Fibroblast of lung (primary cell): ENCODE data around the gene PRR19. TPM values are rescaled to one million over a fixed set of nuclear protein-coding genes. Genes with fewer than 3 reads are reported as not detected.

Source experiments
- DNase-seq, 2 donors: peaks; one replicate each; pipeline versions ENCODE4 v3.0.0 to v3.0.0-alpha.2; 2010; ENCODE audit warnings: low read depth in 2 of 2
- H2AFZ ChIP-seq: 2 replicates; pipeline ENCODE4 v1.5.1; 2012; ENCODE audit warnings: low read length, control low read depth, inconsistent platforms
- H3K27ac ChIP-seq: 2 replicates; pipeline ENCODE4 v1.5.1; 2011; ENCODE audit warnings: low read length, control low read depth; ENCODE audit not compliant: insufficient read depth
- H3K27me3 ChIP-seq: 2 replicates; pipeline ENCODE4 v1.5.1; 2011; ENCODE audit warnings: mild to moderate bottlenecking, low read length; ENCODE audit not compliant: control insufficient read depth, insufficient read depth
- H3K36me3 ChIP-seq: 2 replicates; pipeline ENCODE4 v1.5.1; 2011; ENCODE audit warnings: low read length; ENCODE audit not compliant: control insufficient read depth, insufficient read depth
- H3K4me1 ChIP-seq: 2 replicates; pipeline ENCODE4 v1.5.1; 2011; ENCODE audit warnings: low read length; ENCODE audit not compliant: control insufficient read depth, insufficient read depth; ENCODE audit errors: extremely low read depth
- H3K4me2 ChIP-seq: 2 replicates; pipeline ENCODE4 v1.5.1; 2011; ENCODE audit warnings: low read length, control low read depth; ENCODE audit not compliant: insufficient read depth; ENCODE audit errors: extremely low read depth
- H3K4me3 ChIP-seq, 4 experiments: fragments of 200-600 bp in 1 of 4; sonication (generic) in 1 of 4; replicated peaks in 1 of 4; 2 replicates each; pipeline ENCODE4 v1.5.1; 2011 to 2016; ENCODE audit warnings: low read length in 4 of 4, low read depth in 3 of 4, mild to moderate bottlenecking in 3 of 4, control low read depth in 2 of 4, inconsistent platforms in 1 of 4, mixed read lengths in 1 of 4; ENCODE audit not compliant: insufficient read depth in 1 of 4; ENCODE audit errors: control extremely low read depth in 1 of 4
- H3K79me2 ChIP-seq: 2 replicates; pipeline ENCODE4 v1.5.1; 2012; ENCODE audit warnings: mild to moderate bottlenecking, low read length, inconsistent platforms; ENCODE audit not compliant: control insufficient read depth, insufficient read depth
- H3K9ac ChIP-seq: 2 replicates; pipeline ENCODE4 v1.5.1; 2011; ENCODE audit warnings: mild to moderate bottlenecking, low read length, control low read depth; ENCODE audit not compliant: insufficient read depth
- H3K9me3 ChIP-seq: 2 replicates; pipeline ENCODE4 v1.5.1; 2012; ENCODE audit warnings: low read depth, low read length; ENCODE audit not compliant: control insufficient read depth, insufficient read depth
- H4K20me1 ChIP-seq: 2 replicates; pipeline ENCODE4 v1.5.1; 2011; ENCODE audit warnings: low read length; ENCODE audit not compliant: control insufficient read depth, insufficient read depth; ENCODE audit errors: extremely low read depth
- CTCF ChIP-seq, 2 donors: IDR thresholded peaks in 1 of 2; conservative IDR thresholded peaks in 1 of 2; 1 replicate in 1 of 2; 2 replicates in 1 of 2; pipeline ENCODE4 v1.5.1; 2011 to 2012; ENCODE audit warnings: low read length in 2 of 2, control low read depth in 1 of 2, inconsistent platforms in 1 of 2, low read depth in 1 of 2, mild to moderate bottlenecking in 1 of 2
- EZH2 ChIP-seq: IDR thresholded peaks from 2 replicates; pipeline ENCODE4 v1.5.1; 2012; ENCODE audit warnings: low read length, control low read depth, mild to moderate bottlenecking; ENCODE audit errors: missing control alignments
- polyA plus RNA-seq, 2 donors: library from polyadenylated mRNA; depleted of rRNA in 1 of 2; stranded (reverse) in 1 of 2; unstranded in 1 of 2; fragments of >200 nt; gene quantifications; 2 replicates each; pipeline ENCODE4 v1.2.1, GENCODE V29; 2011 to 2012; ENCODE audit warnings: missing spikeins in 1 of 2
- total RNA-seq: library from RNA; depleted of rRNA; stranded (reverse); fragments of >200 nt; gene quantifications from 2 replicates; pipeline ENCODE4 v1.2.1, GENCODE V29; 2014

PRR19 gene
- total and polyA plus RNA-seq, 2 donors (not counting 1 experiment from before 2014, with no cell fraction given): 0.17 to 0.39 TPM

GRCh38 chr19:42281827-42282762 is 19.8 kb upstream of the PRR19 start:
- no peak for TF ChIP-seq EZH2
- no peak for TF ChIP-seq CTCF (conservative IDR thresholded peaks at IDR 0.05 in 1 of 2, IDR thresholded peaks at IDR 0.05 in 1 of 2; ENCODE audit: low read depth in 1 of 2, low read length in 2 of 2)
- peak; percentile 65 to 75 for DNase-seq
- no peak overlapping the region for H3K9ac ChIP-seq

GRCh38 chr19:42282819-42283187 is 19.1 kb upstream of the PRR19 start:
- Histone ChIP-seq H3K4me1 (peaks cover 48% of the 10 kb centered on the region), H3K4me3 (peak overlapping the region in 2 of 4 experiments; percentile 14 to 51), H3K9ac (peak overlapping the region; percentile 8)

More at GRCh38 chr19:42281827-42282762, 19.8 kb upstream of the PRR19 start:
- Histone ChIP-seq H3K27me3 (no peaks in the 10 kb centered on the region), H3K36me3 (peaks cover 4% of the 10 kb centered on the region), H3K4me2 (peak overlapping the region; percentile 89), H3K79me2 (peaks cover 44% of the 10 kb centered on the region), H3K9me3 (no peaks in the 10 kb centered on the region), H3K4me1 (peaks cover 50% of the 10 kb centered on the region), H3K27ac (peak overlapping the region; percentile 91), H2AFZ (no peak overlapping the region), H3K4me3 (peak overlapping the region in 2 of 4 experiments; percentile 33 to 76), H4K20me1 (no peaks in the 10 kb centered on the region)

DNA sequence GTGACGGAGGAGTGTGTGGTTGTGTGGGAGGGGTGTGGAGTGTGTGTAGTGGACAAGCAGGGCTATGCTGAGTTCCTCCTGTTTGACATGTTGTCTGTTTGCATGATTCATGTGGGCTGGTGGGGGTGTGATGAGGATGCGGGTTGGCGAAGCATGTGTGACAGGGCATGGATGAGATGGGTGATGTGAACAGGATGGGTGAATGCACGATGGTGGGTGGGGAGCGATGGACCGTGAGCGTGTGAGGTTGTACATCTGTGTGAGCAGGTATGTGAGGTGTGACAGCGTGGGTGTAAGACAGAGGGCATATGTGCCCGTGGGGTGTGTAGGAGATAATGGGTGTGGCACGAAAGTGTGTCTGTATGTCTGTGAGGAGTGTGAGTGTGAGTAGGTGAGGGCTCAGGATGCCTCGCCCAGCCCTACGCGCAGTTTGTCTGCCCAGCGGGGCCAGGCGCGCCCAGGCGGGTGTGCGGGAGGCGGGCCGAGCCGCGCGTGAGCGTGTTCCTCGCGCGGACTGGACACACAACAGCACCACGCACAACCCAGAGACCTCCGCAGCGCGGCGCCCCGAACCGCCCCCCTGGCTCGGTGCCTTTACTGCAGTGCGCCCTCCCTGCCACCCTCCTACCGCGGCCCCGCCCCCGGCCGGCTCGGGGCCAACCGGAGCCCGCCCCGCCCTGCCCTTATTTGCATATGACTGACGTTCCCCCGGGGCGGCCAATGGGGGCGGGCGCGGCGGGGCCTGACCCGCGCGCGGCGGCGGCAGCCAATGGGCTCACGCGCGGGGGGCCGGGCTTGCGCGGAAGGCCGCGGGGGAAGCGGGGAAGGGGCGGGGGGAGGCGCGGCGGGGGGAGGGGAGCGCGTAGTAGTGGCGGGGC is 18.5 kb upstream of the PRR19 start:
- H2AFZ ChIP-seq: no peak overlapping the region
- H4K20me1 ChIP-seq: no peaks in the 10 kb centered on the region
- peaks cover 41% of the 10 kb centered on the region for H3K79me2 ChIP-seq
- TF ChIP-seq CTCF (conservative IDR thresholded peaks at IDR 0.05 in 1 of 2, IDR thresholded peaks at IDR 0.05 in 1 of 2; ENCODE audit: low read depth in 1 of 2, low read length in 2 of 2) (no peak), EZH2 (no peak)
- H3K9ac ChIP-seq: peak overlapping the region; percentile 84
- peaks cover 15% of the 10 kb centered on the region for H3K36me3 ChIP-seq
- H3K4me1 ChIP-seq: peaks cover 48% of the 10 kb centered on the region
- peak overlapping the region; percentile 92 for H3K4me2 ChIP-seq
- no peaks in the 10 kb centered on the region for H3K27me3 ChIP-seq
- peak overlapping the region; percentile 91 for H3K27ac ChIP-seq
- peak overlapping the region; percentile 14 to 51 (median 38) for H3K4me3 ChIP-seq
- DNase-seq: peak; percentile 90
- no peaks in the 10 kb centered on the region for H3K9me3 ChIP-seq

More at GRCh38 chr19:42282819-42283187, 19.1 kb upstream of the PRR19 start:
- H2AFZ ChIP-seq: no peak overlapping the region
- H3K9me3 ChIP-seq: no peaks in the 10 kb centered on the region
- no peak for TF ChIP-seq EZH2
- H3K27ac ChIP-seq: peak overlapping the region; percentile 91
- H3K79me2 ChIP-seq: peaks cover 42% of the 10 kb centered on the region
- no peaks in the 10 kb centered on the region for H4K20me1 ChIP-seq
- H3K4me2 ChIP-seq: peak overlapping the region; percentile 92
- DNase-seq: no peak
- H3K36me3 ChIP-seq: peaks cover 11% of the 10 kb centered on the region
- no peaks in the 10 kb centered on the region for H3K27me3 ChIP-seq
